Aortic smooth muscle cell (primary cell): Measurements from ENCODE around the gene TNC. TPM values are rescaled to one million over a fixed set of nuclear protein-coding genes. Genes with fewer than 3 reads are reported as not detected.

Source experiments
- total RNA-seq: library from RNA; depleted of rRNA; stranded (reverse); fragments of >200 nt; gene quantifications from 2 replicates; pipeline ENCODE4 v1.2.3, GENCODE V29; 2014

Gene TNC
- total RNA-seq, result 20.6 and 48.6 TPM in 2 replicates

GRCh38 chr9:115117999-115118878, at the start of gene TNC:
Gene TNC, minus strand, starts transcription at chr9:115118157. Its CDS starts 27,139 bp downstream, at chr9:115091018.

Other genes starting within 250 kb of the TNC start
- gene TNFSF8, start 187.6 kb downstream of the TNC start, total RNA-seq, result not detected in 2 replicates